GM12878 (cell line): ENCODE measurements around the gene PDZD2. TPM values are rescaled to one million over a fixed set of nuclear protein-coding genes. Genes with fewer than 3 reads are reported as not detected.
"Not testable (repeated sequence)": the region's sequence is repeated elsewhere in the genome, so short reads cannot be mapped to it uniquely, and the experiment has no call there.

ENCODE experiments used
- ATAC-seq: fragments of 200-7000 bp; cut with Tn5 transposase; 3 replicates; pipeline ENCODE4 v1.9.1; 2020; ENCODE audit warnings: mild to moderate bottlenecking, moderate library complexity
- BruUV-seq: library from RNA; stranded (reverse); fragments of 400-500 nt; replicated peaks from 2 replicates; lab custom pipeline; 2021; lab: Mats Ljungman, UMichigan
- CTCF ChIA-PET: fragments of 300-600 bp; sonication (Branson Sonifier 250); formaldehyde crosslinking; extraction: SDS; loops from one replicate; lab custom pipeline; 2021; ENCODE audit warnings: inconsistent platforms; lab: Yijun Ruan, JAX
- POLR2A ChIA-PET: fragments of 350-600 bp; formaldehyde crosslinking; extraction: SDS; loops from one replicate; lab custom pipeline; 2021; ENCODE audit warnings: inconsistent platforms; lab: Charles Lee
- RAD21 ChIA-PET: fragments of 300-600 bp; sonication (Branson Sonifier 250); formaldehyde crosslinking; loops from one replicate; lab custom pipeline; 2023; ENCODE audit warnings: antibody characterized with exemption; ENCODE audit not compliant: unreplicated experiment; lab: Charles Lee
- SMC1A ChIA-PET: fragments of 300-600 bp; sonication (Branson Sonifier 250); formaldehyde crosslinking; loops from one replicate; lab custom pipeline; 2023; ENCODE audit not compliant: unreplicated experiment, uncharacterized antibody; lab: Charles Lee
- DNase-seq: peaks from one replicate; pipeline ENCODE4 v3.0.0-alpha.2; 2011; ENCODE audit warnings: low read depth, low spot score
- FAIRE-seq: peaks from 3 replicates; lab custom pipeline; 2011; peaks lifted over from hg19 to GRCh38; lab: Jason Lieb, UNC
- H2AFZ ChIP-seq: 2 replicates; pipeline ENCODE4 v1.6.0; 2011; ENCODE audit warnings: low read depth, low read length, control low read depth; ENCODE audit not compliant: control insufficient read depth
- H3K27ac ChIP-seq: 2 replicates; pipeline ENCODE4 v1.5.1; 2011; ENCODE audit warnings: control low read depth; ENCODE audit not compliant: control insufficient read depth, insufficient read depth
- H3K27me3 ChIP-seq, 2 experiments: replicated peaks in 1 of 2; 2 replicates each; pipeline versions ENCODE4 v1.6.0 to v1.6.1; 2011; ENCODE audit warnings: low read length in 1 of 2; ENCODE audit not compliant: control insufficient read depth in 2 of 2, insufficient read depth in 2 of 2
- H3K36me3 ChIP-seq, 2 experiments: 2 replicates each; pipeline ENCODE4 v1.5.1; 2011; ENCODE audit warnings: low read length in 1 of 2; ENCODE audit not compliant: control insufficient read depth in 2 of 2, insufficient read depth in 2 of 2
- H3K4me1 ChIP-seq: 2 replicates; pipeline ENCODE4 v1.6.1; 2011; ENCODE audit warnings: mild to moderate bottlenecking, low read length, moderate library complexity, mixed read lengths; ENCODE audit not compliant: control insufficient read depth, insufficient read depth
- H3K4me2 ChIP-seq: 2 replicates; pipeline ENCODE4 v1.6.0; 2011; ENCODE audit warnings: control low read depth; ENCODE audit not compliant: control insufficient read depth, insufficient read depth
- H3K4me3 ChIP-seq: fragments of 200-600 bp; sonication (generic); 2 replicates; pipeline ENCODE4 v1.5.1; 2016
- H3K79me2 ChIP-seq: 2 replicates; pipeline ENCODE4 v1.6.0; 2011; ENCODE audit warnings: low read length; ENCODE audit not compliant: control insufficient read depth, insufficient read depth
- H3K9ac ChIP-seq: 2 replicates; pipeline ENCODE4 v1.8.0; 2011; ENCODE audit warnings: low read length, control low read depth, mixed read lengths; ENCODE audit not compliant: control insufficient read depth, insufficient read depth
- H3K9me3 ChIP-seq: replicated peaks from 3 replicates; pipeline ENCODE4 v1.5.1; 2011; ENCODE audit warnings: mild to moderate bottlenecking, low read length; ENCODE audit not compliant: control insufficient read depth, insufficient read depth
- H4K20me1 ChIP-seq: 2 replicates; pipeline ENCODE4 v1.6.0; 2011; ENCODE audit not compliant: control insufficient read depth, insufficient read depth
- BRCA1 ChIP-seq: IDR thresholded peaks from 2 replicates; pipeline ENCODE4 v1.6.1; 2011; ENCODE audit warnings: low read depth, low read length, improper control_type of control experiment
- GATAD2B ChIP-seq: fragments of 450-650 bp; conservative IDR thresholded peaks from 2 replicates; pipeline ENCODE4 v1.6.1; 2017; ENCODE audit warnings: low read depth, mild to moderate bottlenecking, moderate library complexity
- HDAC2 ChIP-seq: fragments of 200-600 bp; sonication (generic); IDR thresholded peaks from 2 replicates; pipeline ENCODE4 v1.6.1; 2017
- IKZF1 ChIP-seq: fragments of 450-650 bp; conservative IDR thresholded peaks from 2 replicates; pipeline ENCODE4 v1.6.1; 2017; ENCODE audit warnings: antibody characterized with exemption, mild to moderate bottlenecking
- KLF5 ChIP-seq: fragments of 450-650 bp; IDR thresholded peaks from 2 replicates; pipeline ENCODE4 v1.6.1; 2014; ENCODE audit warnings: mild to moderate bottlenecking; ENCODE audit not compliant: partially characterized antibody
- SUPT20H ChIP-seq: IDR thresholded peaks from 2 replicates; pipeline ENCODE4 v1.6.1; 2011; ENCODE audit warnings: low read depth, mild to moderate bottlenecking, low read length, moderate library complexity, borderline replicate concordance; ENCODE audit not compliant: control insufficient read depth
- TAF1 ChIP-seq: IDR thresholded peaks from 2 replicates; pipeline ENCODE4 v1.6.1; 2011; ENCODE audit warnings: mild to moderate bottlenecking, low read depth, low read length, borderline replicate concordance
- ZBTB11 ChIP-seq: fragments of 450-650 bp; formaldehyde crosslinking; IDR thresholded peaks from 2 replicates; pipeline ENCODE4 v1.5.0; 2022; ENCODE audit warnings: mild to moderate bottlenecking, missing genetic modification characterization
- ZNF592 ChIP-seq: fragments of 450-650 bp; IDR thresholded peaks from 2 replicates; pipeline ENCODE4 v1.6.1; 2017; ENCODE audit warnings: mild to moderate bottlenecking, moderate library complexity
- WGBS: methylation state at CpG from one replicate; pipeline ENCODE4 v1.1.6; 2016; ENCODE audit warnings: low lambda C conversion rate; ENCODE audit not compliant: insufficient replicate concordance, insufficient coverage; ENCODE audit errors: missing lambda C conversion rate; 5-methylcytosine and 5-hydroxymethylcytosine counted together
- in situ Hi-C: fragments of 300-500 bp; cut with MboI; formaldehyde crosslinking; loops from 9 replicates; pipeline ENCODE4 v1.14.3; 2018; ENCODE audit warnings: mixed read lengths
- intact Hi-C: fragments of 100-400 bp; cut with micrococcal nuclease; formaldehyde crosslinking; loops from one replicate; pipeline ENCODE4 v1.14.2; 2022; ENCODE audit not compliant: unreplicated experiment
- polyA plus RNA-seq, 11 experiments: library from polyadenylated mRNA; depleted of rRNA in 4 of 11; unstranded in 6 of 11; stranded (reverse) in 5 of 11; fragments of >200 nt; fragmentation: Nextera tagmentation in 4 of 11; fragmentation: Illumina TruSeq in 1 of 11; extraction: Ambion mirVana in 4 of 11; extraction: Trizol in 1 of 11; gene quantifications; 1 replicate in 1 of 11; 2 replicates in 10 of 11; pipeline versions ENCODE4 v1.2.1 to v1.2.3, GENCODE V29; 2011 to 2016; ENCODE audit warnings: inconsistent platforms in 2 of 11, missing spikeins in 2 of 11, low read depth in 1 of 11
- total RNA-seq, 4 experiments: library from RNA; depleted of rRNA in 3 of 4; stranded (reverse); fragments of >200 nt in 3 of 4; fragmentation: Illumina TruSeq in 1 of 4; extraction: Trizol in 1 of 4; gene quantifications; 2 replicates each; pipeline versions ENCODE4 v1.2.1 to v1.2.3, GENCODE V29; 2013 to 2021

PDZD2 gene
- total and polyA plus RNA-seq, 10 of the 15 experiments (the other 5 are each of a cell fraction or from before 2014, with no cell fraction given) = 0.01 to 0.58 (median 0.29) TPM; not detected in 3

DNA sequence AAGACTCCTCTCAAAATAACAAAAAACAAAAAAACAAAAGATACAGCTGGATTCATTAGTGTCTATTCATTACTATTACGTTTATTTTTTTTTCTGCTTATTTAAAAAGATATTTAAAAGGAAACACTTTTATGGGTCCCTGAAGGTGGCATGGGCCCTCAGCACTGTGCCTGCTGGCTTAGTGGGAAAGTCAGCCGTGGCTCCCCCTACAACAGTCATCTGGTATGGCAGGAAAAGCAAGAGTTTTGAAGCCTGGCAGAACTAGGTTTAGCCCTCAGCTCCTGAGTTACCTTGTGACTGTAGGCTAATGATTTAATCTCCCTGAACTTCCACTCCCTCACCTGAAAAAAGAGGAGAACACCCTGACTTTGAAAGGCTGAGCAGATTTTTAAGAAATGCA is 399.6 kb downstream of the PDZD2 start:
- no peak for FAIRE-seq
- no peak for DNase-seq
- no peaks in the 10 kb centered on the region for H3K27me3 ChIP-seq
- ChIA-PET SMC1A (interaction anchor here (0.6 kb wide), 1 partner anchor 142 kb away, joined by 3 read pairs; no protein-coding TSS in a partner anchor), RAD21 (no interaction called here), POLR2A (no interaction called here), CTCF (no interaction called here)
- intact Hi-C loops (no loop called here), in situ Hi-C loops (no loop called here)
- no peak overlapping the region for H3K4me3 ChIP-seq
- no peaks in the 10 kb centered on the region for H3K36me3 ChIP-seq
- no peak overlapping the region for H3K27ac ChIP-seq
- H2AFZ ChIP-seq = no peak overlapping the region
- H3K9me3 ChIP-seq = no peaks in the 10 kb centered on the region
- H3K4me1 ChIP-seq = no peaks in the 10 kb centered on the region
- no peak for TF ChIP-seq HDAC2
- TF ChIP-seq BRCA1 = no peak
- TF ChIP-seq TAF1 = no peak
- TF ChIP-seq IKZF1 = no peak
- no peak for TF ChIP-seq GATAD2B
- no peak for TF ChIP-seq KLF5
- no peak for TF ChIP-seq ZNF592
- TF ChIP-seq SUPT20H = no peak
- TF ChIP-seq ZBTB11 (CRISPR knock-in tag) = no peak
- no peak for ATAC-seq
- H3K4me2 ChIP-seq = no peak overlapping the region
- WGBS = 41% methylated on average over 2 of the region's 2 CpGs
- no TSS peak for BruUV-seq
- no peak overlapping the region for H3K9ac ChIP-seq
- no peaks in the 10 kb centered on the region for H3K79me2 ChIP-seq
- H4K20me1 ChIP-seq = no peaks in the 10 kb centered on the region

- WGBS = 83% methylated on average over 22 of the region's 22 CpGs
- CTCF ChIA-PET, H3K36me3 ChIP-seq, H3K27ac ChIP-seq, RAD21 ChIA-PET, intact Hi-C loops, H4K20me1 ChIP-seq, in situ Hi-C loops, BruUV-seq, H3K79me2 ChIP-seq, H3K27me3 ChIP-seq, H3K9ac ChIP-seq, ATAC-seq, SMC1A ChIA-PET, H2AFZ ChIP-seq, FAIRE-seq, H3K9me3 ChIP-seq, POLR2A ChIA-PET, DNase-seq, H3K4me2 ChIP-seq, H3K4me1 ChIP-seq, H3K4me3 ChIP-seq: not testable (repeated sequence)
Measured at GRCh38 chr5:32039133-32039532, 400.2 kb downstream of the PDZD2 start.
